ENCODE results near the gene FALEC.

DNA sequence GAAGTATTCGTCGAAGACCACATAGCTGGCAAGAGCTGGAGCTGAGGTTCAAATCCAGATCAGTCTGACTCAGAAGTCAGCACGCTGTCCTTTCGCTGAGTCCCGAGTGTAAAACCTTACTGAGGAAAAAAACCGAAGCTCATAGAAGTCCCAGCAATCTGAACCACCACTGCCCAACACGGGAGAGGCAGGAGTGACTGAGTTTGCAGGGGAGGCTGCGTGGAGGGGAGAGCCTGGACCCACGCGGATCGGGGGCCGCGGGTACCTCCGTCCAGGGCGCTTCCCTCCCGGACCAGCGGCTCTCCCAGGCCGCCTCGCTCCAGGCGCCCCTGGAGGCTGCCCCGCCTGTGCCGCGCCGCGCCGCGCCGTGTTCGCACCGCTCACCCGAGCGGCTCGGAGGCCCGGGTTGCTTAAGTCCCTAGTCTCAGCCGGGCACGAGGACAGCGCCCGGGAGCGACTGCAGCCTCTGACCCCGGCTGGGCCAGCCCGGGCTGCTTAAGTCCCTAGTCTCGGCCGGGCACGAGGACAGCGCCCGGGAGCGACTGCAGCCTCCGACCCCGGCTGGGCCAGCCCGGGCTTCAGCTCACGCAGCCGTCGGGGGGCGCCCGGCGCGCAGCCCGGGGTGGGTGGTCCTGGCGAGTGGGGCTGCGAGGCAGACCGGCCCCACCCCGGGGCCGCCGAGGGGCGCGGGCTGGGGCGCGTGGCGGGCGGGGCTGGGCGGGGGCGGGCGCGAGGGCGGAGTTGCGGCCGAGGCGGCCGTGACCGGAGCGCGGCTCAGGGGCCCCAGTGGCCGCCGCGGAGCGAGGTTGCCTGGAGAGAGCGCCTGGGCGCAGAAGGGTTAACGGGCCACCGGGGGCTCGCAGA, 33.3 kb downstream of the FALEC start, which contains the start of gene ADAMTSL4:
- no peak for TF ChIP-seq TOX (CRISPR knock-in tag; IDR thresholded peaks at IDR 0.05; ENCODE audit: borderline replicate concordance)
- TF ChIP-seq, protein P1, sequence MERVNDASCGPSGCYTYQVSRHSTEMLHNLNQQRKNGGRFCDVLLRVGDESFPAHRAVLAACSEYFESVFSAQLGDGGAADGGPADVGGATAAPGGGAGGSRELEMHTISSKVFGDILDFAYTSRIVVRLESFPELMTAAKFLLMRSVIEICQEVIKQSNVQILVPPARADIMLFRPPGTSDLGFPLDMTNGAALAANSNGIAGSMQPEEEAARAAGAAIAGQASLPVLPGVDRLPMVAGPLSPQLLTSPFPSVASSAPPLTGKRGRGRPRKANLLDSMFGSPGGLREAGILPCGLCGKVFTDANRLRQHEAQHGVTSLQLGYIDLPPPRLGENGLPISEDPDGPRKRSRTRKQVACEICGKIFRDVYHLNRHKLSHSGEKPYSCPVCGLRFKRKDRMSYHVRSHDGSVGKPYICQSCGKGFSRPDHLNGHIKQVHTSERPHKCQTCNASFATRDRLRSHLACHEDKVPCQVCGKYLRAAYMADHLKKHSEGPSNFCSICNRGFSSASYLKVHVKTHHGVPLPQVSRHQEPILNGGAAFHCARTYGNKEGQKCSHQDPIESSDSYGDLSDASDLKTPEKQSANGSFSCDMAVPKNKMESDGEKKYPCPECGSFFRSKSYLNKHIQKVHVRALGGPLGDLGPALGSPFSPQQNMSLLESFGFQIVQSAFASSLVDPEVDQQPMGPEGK (CRISPR knock-in tag; IDR thresholded peaks at IDR 0.05; ENCODE audit: borderline replicate concordance) = no peak
- no peak for TF ChIP-seq ZFP30 (CRISPR knock-in tag; IDR thresholded peaks at IDR 0.05)
- TF ChIP-seq, protein P2, sequence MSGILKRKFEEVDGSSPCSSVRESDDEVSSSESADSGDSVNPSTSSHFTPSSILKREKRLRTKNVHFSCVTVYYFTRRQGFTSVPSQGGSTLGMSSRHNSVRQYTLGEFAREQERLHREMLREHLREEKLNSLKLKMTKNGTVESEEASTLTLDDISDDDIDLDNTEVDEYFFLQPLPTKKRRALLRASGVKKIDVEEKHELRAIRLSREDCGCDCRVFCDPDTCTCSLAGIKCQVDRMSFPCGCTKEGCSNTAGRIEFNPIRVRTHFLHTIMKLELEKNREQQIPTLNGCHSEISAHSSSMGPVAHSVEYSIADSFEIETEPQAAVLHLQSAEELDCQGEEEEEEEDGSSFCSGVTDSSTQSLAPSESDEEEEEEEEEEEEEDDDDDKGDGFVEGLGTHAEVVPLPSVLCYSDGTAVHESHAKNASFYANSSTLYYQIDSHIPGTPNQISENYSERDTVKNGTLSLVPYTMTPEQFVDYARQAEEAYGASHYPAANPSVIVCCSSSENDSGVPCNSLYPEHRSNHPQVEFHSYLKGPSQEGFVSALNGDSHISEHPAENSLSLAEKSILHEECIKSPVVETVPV (CRISPR knock-in tag; IDR thresholded peaks at IDR 0.05) = no peak
- TF ChIP-seq CSDC2 (CRISPR knock-in tag; IDR thresholded peaks at IDR 0.05) = no peak
- TF ChIP-seq, protein P3, sequence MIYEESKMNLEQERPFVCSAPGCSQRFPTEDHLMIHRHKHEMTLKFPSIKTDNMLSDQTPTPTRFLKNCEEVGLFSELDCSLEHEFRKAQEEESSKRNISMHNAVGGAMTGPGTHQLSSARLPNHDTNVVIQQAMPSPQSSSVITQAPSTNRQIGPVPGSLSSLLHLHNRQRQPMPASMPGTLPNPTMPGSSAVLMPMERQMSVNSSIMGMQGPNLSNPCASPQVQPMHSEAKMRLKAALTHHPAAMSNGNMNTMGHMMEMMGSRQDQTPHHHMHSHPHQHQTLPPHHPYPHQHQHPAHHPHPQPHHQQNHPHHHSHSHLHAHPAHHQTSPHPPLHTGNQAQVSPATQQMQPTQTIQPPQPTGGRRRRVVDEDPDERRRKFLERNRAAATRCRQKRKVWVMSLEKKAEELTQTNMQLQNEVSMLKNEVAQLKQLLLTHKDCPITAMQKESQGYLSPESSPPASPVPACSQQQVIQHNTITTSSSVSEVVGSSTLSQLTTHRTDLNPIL (CRISPR knock-in tag; IDR thresholded peaks at IDR 0.05; ENCODE audit: low read depth) = no peak
- TF ChIP-seq ZNF8 (CRISPR knock-in tag; IDR thresholded peaks at IDR 0.05) = no peak
